ENCODE measurements around the gene ATPAF1.

ATPAF1 gene

GRCh38 chr1:46613661-46614603, 54.2 kb downstream of the ATPAF1 start:
- peak; percentile 74 for DNase-seq

- DNase-seq = no peak
Observed at GRCh38 chr1:46612937-46613660, 55.1 kb downstream of the ATPAF1 start.

DNA sequence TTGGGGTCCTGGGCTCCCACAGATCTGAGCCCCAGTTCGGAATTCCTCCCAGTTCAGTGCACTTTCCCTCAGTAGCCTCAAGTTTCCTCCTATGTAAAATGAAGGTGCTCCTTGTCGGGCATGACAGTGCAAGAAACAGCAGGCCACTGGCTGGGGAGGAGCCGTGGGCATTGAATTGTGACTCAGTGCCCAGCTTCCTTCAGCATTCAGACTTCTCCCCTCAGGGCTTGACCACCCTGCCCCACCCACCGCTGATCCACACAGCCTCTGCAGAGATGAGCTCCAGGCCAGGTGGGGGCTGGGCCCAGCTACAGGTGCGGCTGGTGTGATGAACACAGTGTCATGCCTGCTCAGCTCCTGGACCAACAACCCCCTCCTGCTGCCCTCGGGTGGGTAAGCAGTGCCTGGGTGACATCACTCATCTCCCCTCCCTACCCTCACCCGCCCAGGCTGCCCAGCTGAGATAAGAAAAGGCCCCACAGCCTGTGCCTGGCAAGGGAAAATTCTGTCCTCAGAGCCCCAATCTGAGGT, 56.4 kb downstream of the ATPAF1 start:
- no peak for DNase-seq

DNA sequence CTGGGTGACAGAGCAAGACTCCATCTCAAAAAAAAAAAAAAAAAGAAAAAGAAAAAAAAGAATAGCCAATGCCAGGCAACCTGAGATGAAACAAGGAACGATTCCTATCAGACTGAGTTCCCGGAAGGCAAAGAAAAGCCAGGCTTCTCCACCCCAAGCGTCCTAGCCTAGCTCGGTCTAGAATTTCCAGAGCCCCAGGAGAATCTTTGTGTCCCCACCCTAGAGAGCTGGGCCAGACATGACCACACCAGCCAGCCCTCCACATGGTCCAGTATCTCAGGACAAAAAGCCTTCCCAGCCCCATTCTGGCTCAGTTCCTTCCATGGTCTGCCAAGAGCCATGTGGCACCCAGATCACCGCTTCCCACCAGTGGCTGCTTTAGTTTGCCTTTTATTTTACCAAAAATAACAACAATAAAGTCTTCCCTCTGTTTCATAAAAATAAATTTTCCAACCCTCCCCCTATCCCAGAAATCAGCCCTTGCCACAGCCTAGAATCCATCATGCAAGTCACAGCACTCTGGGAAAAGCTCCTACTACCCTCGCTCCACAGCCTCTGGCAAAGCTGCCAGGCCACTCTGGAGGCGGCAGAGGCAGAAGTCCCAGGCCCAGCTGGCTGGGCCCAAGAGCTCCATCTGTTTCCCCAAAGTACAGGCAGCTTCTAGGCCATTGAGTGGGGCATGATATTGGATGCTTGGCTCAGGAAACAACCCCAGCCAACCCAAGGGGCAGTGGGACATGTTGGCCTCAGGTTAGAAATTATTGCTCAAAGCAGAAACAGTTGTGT, 60.6 kb downstream of the ATPAF1 start:
- DNase-seq = no peak

DNA sequence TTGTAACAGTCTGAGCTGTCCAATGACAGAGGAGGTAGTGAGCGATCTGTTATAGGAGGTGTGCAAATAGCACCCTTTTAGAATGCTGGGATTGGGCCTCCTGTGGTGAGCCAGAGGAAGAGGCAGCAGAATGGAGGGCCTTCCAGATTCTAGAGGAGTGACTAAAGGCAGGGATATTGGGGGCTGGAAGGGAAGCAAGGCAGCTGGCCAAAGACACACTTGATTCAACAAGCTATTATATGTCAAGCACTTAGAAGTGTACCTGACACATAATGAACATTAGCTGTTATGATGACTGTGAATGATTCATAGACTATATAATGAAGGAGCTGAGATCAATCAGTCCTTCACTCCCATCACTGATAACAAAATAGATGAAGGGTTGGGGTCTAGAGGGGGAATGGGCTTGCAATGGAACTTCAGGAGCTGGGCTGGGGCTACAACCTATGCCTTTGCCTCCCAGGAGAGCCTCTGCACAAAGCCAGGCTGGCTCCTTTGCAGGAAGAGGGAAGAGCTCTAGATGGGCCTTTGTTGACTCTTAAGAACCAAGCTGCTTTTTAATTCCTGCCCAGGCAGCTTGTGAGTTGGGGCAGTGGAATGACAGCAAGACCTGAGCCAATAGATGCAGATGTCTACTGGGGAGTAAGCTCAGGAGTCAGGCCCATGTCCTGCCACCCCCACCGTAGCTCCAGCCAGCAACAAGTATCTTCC, 61.8 kb downstream of the ATPAF1 start:
- DNase-seq = no peak

DNA sequence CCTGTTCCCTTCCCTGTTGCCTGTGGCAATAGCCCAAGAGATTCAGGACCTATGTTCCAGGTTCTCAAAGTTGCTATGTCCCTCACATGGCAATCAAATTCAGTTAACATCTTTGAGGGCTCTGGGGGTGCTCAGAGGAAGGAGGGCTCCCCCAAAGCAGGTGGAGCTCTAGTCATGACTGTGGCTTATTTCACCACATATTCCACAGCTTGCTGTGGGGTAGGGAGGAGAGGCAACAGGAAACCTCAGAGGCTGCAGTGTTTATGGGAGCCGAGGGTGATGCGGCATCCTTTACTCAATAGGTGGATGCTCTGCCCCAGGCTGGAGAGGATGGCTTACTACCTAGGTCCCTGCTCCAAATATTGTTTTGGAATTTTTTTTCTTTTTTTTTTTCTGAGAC, 62.9 kb downstream of the ATPAF1 start:
- DNase-seq = no peak

- DNase-seq = peak; percentile 99
Observed at GRCh38 chr1:46603858-46604549, 64.2 kb downstream of the ATPAF1 start, which contains the start of gene MKNK1. MKNK1 (minus strand) TSS chr1:46604268; CDS start chr1:46583327, 20,941 bp downstream.

DNA sequence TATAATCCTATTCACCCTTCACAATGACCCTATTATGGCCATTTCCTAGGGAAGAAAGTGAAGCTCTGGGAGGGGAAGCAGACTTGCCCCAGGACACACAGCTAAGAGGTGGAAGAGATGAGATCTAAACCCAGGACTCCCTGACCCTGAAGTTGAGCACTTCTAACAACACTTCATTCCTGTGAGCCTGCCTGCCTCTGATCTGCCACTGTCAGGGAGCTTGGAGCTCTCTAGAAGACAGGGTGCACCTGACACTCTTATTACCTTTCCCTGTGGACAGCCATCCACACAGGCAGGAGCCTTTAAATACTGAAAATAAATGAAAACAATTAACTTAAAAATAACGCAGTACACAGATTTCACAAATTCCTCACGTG, 64.7 kb downstream of the ATPAF1 start:
- no peak for DNase-seq

DNA sequence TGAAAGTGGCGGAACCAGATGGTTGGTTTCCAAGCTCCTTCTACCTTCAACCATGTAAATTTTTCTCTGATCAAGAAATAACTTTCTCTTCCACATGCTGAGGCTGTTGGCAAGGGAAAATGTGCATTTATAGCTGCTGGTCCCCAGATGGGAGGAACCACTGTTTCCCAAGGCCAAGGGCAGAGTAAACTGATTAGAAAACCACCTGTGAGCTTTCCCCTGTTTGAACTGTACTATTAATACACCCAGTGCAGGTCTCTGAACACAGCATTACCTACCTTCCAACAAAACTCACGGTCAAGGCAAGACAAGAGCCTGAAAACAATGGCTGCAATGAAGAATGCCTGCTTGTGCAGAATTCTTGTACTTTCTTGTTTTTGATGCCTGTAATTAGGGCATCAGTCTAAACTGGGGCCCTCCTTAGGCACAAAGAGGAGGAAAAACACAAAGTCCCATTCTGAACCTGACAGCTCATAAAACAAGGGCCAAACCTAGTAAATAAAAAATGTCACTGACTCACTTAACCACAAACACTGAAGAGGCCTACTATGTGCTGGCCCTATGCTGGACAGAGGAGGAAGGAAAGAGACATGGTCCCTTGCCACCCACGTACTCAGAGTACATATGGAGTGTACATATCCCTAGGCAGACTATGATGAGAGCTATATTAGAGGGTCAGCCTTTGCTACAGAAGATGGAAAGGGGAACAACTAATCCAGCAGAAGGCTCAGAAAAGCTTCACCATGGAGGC, 66.7 kb downstream of the ATPAF1 start:
- no peak for DNase-seq

DNA sequence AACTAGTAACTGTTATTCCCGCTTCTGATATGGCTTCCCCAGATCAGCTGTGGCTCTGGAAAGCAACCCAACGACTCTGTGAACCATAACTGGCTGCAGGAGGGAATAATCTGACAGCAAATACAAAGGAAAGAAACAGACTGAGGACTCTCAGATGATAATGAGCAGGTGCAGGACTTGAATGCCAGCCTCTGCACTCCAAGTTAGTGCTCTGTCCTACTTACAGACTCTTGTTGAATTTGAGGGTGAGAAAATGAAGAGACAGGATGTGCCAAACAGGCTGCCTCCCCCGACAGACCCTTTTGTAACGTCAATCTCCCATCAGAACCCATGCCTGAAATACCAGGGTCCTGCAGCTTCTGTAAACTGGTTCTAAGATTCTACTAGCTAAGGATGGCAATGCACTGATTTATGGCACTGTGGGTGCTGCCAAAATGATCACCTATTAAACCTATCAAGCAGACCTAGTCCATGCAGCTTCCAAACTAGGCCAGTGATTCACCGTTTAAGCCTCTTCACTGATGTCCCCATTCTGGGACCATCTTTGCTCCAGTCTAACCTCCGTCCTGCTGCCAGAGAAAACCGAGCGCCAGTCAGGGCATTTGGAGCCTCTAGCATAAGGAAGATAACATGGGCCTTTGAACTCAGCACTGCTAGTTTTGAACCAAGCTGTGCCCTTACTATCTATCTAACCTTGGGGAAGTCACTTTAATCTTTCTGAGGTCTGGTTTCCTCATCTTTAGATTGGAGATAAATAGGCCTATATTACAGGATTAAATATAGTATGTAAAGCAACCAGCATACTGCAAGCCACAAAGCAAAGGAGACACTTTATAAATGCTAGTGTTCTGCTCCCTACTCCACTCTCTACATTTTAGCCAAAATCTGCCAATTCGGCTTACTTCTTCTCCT, 68.8 kb downstream of the ATPAF1 start:
- DNase-seq = no peak

DNA sequence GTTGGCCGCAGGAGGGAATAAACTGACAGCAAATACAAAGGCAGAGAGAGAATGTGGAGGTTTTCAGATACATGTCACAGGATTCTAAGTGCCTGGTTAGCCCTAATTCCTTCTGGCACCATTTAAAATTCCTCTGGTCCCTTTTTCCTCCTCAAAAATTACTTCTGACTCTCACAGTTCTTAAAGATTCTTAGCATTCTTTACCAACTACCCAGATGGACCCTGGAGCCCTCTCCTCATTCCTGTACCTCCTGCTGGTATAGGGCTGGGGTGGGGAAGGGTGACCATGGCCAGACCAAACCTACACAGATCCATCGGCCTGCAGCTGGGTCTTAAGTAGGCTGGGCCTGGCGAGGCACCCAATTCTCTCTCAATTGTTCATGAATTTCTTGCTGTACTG, 71.3 kb downstream of the ATPAF1 start:
- DNase-seq = no peak

DNA sequence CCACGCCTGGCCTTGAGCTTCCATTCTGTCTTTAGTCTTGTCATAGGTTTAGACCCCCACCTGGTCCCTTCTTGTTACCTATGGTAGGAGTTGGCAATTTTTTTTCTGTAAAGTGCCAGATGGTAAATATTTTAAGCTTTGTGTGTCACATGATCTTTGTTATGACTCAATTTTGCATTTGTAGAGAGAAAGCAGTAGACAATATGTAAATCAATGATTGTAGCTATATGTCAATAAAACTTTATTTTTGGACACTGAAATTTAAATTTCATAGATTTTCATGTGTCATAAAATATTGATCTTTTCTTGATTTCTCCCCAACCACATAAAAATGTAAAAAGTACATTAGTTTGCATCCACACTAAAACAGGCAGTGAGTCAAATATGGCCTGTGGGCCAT, 72.1 kb downstream of the ATPAF1 start:
- no peak for DNase-seq

DNA sequence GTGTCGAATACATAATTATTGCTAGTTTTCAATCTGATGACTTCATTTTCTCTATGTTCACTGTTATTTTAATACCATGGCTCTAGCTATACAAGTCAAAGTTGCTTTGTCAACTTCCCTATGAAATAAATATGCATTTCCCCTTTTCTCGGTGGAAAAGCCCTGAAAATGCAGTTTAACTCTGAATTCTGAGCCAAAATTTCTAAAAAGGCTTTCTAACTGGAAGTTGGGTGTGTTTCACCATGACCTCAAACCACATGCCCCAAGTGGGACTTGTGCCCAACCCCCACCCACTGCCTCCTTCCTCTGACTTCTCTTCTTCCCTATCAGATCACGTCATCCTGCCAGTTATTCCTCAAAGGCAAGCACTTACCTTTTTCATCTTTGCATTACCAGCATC, 73.0 kb downstream of the ATPAF1 start:
- DNase-seq = no peak

- DNase-seq = no peak
Observed at GRCh38 chr1:46594063-46594462, 74.1 kb downstream of the ATPAF1 start.

- DNase-seq = no peak
Observed at GRCh38 chr1:46592823-46593222, 75.3 kb downstream of the ATPAF1 start.

- no peak for DNase-seq
Observed at GRCh38 chr1:46589529-46589928, 78.6 kb downstream of the ATPAF1 start.

- DNase-seq = no peak
Observed at GRCh38 chr1:46587069-46587468, 81.1 kb downstream of the ATPAF1 start.

- peak; percentile 31 for DNase-seq
Observed at GRCh38 chr1:46585312-46585938, 82.7 kb downstream of the ATPAF1 start.

DNA sequence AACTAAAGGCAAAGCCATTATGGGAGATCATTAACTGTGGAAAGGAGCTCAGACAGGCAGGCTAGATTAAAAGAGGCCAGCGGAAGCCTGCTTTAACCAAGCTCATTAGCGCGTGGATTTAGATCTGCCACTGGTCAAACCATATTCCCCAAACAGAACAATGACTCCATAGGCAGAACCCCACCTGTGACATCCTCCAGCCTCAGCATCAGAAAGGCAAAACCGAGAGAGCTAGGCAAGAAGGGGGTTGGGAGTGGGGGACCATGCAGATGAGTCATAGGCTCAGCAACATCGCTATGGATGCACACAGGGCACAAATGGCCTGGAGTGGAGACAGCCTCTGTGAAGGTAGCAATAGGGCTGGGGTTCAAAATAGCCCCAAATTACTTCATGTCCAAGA, 84.7 kb downstream of the ATPAF1 start:
- DNase-seq = peak; percentile 15
